OCI-M2 (cell line): Measurements from ENCODE around the gene BET1.

Experiments used
- DNase-seq: peaks from one replicate; lab custom pipeline; 2025; ENCODE audit not compliant: unreplicated experiment; lab: John Stamatoyannopoulos, UW

Gene BET1

GRCh38 chr7:94015538-94015937, 11.4 kb upstream of the BET1 start:
- DNase-seq = no peak

- DNase-seq = no peak
Measured at GRCh38 chr7:94012746-94013145, 8.6 kb upstream of the BET1 start.

GRCh38 chr7:94011714-94012353, 7.7 kb upstream of the BET1 start:
- DNase-seq = no peak

- no peak for DNase-seq
Measured at GRCh38 chr7:94008537-94008936, 4.4 kb upstream of the BET1 start.

- no peak for DNase-seq
Measured at GRCh38 chr7:94005753-94006152, 1.6 kb upstream of the BET1 start.

GRCh38 chr7:94003446-94004023, 620 bp downstream of the BET1 start:
- no peak for DNase-seq

DNA sequence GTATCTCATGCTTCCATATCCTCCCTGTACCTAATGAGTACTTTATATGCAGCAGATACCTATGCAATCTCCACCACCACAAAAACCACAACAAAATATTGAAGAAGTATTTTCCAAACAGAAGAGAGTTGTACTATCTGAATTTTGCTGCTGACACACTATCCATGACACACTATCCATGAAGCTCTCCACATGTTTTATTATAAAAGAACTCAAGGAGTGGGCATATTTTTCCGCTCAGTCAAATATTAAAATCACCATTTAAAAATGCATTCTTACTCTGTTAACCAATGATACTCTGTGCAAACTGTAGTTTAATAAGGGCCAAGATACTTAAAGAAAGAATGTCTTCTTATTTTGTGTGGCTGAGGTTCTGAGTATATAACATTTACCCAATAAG, 2.8 kb downstream of the BET1 start:
- DNase-seq = no peak

DNA sequence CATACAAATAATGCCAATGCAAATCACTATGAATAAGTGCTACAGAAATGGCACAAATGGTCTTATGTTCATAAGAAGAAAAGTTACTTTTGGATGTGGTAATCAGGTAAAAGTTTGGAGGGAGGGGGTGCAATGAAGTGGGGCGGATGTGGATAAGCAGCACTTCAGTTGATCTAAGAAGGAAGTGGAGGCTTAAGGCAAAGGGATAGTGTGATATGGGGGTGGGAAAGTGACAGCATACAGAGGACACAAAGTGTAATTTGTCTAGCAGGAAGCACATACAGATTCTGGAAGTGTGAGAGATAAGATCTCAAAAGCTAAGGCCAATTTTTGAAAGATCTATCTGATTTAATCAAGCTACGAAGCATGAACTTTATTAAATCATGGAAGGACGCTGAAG, 6.3 kb downstream of the BET1 start:
- DNase-seq = no peak

DNA sequence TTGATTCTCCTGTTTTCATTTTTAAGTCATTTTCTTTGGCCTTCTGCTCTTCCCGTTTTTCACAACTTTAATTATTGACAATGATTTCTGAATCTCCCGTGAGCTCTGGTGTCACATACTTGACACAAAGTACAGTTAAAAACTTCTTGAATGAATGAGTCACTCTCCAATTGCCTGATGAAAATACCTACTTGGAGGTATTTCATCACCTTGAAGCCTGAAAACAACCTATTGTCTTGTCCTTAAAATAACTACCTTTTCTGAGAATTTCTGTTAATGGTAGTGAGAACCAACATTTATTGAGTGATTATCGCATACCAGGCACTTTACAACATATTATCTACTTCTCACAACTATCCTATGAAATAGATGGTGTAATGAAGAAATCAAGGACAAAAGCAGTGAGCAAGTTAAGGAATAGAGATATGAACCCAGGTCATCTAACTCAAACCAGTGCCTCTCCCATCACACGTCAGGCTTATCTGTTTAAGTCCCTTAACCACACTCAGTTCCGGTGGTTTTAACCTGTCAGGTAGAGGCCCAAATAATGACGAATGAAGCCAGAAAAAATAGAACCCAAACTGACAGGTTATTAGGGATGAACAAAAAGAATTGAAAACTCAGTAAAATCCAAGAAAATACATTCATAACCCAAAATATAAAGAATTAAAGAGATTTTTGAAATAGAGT, 11.6 kb downstream of the BET1 start:
- DNase-seq = no peak

DNA sequence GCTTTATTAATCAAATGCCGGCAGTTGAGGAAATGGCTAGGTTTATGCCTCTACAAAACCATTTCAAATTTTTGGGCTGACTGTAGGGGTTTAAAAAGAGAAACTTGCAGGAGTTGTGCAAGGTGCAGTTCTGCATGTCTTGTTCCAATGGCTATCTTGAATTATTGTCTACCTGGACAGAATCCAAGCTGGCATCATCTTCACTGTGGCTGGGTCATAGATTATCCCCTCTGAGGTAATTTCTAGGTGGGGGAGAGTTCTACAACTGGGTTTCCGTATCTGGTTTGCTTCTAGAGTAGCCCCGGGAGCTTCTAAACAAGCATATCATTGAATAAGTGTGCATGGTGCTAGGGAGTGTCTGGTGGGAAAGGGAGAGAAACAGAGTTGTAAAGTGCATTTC, 16.9 kb downstream of the BET1 start:
- DNase-seq = no peak

- no peak for DNase-seq
Measured at GRCh38 chr7:93985101-93985500, 19.1 kb downstream of the BET1 start.

- no peak for DNase-seq
Measured at GRCh38 chr7:93984024-93984423, 20.1 kb downstream of the BET1 start.

DNA sequence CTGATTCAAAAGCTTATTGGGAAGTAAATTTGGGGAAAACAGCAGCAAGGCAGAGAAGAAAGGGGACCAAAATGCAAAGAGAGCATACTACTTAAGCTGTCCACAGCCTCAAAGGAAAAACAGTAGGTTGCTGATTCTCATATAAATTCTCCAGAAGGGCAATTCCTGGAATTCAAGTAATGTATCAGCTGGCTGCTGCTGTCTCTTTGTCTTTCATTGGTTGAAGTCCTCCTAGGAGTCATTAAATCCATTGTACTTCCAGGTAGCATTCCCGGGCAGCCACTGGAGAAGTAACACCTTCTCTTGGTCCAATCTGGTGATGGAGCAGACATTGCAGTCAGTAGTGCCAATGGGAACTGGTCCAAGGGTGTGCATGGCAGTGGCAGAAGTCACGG, 22.7 kb downstream of the BET1 start:
- DNase-seq = no peak

DNA sequence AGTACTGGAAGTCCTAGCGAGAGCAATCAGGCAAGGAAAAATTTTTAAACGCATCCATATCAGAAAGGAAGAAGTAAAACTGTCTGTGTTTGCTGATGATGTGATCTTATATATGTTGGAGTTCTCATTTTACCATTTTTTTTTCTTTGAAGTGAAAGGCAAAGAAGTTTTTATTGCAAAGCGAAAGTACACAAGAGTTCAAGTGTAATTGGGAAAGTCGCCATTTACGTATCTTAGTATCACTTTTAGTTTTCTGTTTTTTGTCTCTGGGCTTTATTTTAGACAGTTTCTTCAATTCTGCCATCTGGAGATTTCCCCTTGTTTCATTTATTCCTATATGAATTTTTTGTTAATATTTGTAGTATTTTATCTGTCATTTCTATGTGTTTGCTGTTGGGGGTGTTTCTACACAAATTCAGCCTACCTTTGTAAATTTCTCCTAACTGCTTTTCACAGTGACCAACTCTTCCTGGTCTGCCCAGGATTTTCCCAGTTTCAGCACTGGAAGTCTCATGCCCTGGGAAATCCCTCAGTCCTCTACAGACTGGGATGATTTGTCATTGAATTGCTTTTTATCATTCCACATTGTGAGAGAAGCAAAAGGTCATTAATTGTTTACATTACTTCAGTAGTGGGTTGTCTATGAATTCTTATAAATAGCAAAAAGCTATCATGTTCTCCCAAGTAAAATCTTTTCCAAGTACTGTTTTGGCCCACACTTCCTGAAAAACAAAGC, 23.2 kb downstream of the BET1 start:
- no peak for DNase-seq

DNA sequence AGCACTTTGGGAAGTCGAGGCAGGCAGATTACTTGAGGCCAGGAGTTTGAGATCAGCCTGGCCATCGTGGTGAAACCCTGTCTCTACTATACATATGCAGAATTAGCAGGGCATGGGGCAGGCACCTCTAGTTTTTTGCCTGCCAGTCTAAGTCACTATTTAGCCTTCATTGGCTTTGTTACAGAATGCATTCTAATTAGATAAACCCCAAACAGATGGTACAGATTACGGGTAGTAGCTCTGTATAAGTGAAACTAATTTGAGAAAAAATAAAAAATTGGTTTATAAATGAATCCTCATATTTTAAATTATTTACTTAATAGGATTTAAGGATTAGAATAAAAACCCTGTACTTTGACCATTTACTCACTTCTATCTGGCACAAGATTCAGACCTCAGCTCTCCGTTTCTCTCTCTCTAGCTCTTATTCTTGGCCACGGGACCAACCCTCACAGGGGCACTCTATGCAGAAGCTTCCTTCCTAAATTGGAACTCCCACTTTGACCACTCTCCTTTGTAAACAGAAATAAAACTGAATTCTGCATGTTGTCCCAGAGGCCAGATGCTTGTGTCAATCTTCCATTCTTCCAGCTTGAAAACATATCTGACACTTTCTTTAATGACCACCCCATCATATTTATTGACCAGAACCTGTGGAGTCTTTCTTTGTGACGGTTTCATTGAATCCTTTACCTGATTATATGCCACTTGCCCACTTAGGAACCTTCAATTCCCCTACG, 26.8 kb downstream of the BET1 start:
- no peak for DNase-seq

GRCh38 chr7:93973134-93973533, 31.0 kb downstream of the BET1 start:
- DNase-seq = no peak

DNA sequence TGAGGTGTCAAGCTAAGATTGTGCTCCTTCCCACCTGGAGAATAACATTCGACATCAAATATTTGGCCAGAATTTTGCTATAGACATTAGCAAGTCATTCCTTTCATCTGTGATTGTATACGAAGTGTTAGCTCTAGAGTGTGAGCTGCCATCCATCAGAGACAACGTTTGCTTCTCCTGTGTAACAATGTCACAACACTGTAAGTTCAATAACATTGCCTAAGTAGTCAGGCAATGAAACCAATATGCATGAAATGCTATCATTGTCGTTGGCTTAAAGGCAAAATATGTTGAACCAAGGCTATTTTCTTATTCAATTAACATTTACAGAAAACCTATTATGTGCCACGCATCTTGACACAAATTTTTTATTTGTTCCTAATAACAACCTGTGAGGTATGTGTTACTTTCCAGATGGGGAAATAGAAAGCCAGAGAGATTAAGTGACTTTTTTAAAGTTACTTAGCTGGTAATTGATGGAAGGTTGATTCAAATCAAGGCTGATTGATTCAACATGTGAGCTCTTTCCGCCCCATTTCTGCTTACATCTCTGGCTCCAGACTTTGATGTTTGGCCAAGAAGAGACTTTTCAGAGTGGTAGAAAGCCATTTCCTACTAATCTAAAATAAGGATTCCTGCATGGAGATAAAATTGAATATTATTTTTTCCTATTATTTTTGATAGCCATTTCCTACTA, 32.0 kb downstream of the BET1 start:
- no peak for DNase-seq

DNA sequence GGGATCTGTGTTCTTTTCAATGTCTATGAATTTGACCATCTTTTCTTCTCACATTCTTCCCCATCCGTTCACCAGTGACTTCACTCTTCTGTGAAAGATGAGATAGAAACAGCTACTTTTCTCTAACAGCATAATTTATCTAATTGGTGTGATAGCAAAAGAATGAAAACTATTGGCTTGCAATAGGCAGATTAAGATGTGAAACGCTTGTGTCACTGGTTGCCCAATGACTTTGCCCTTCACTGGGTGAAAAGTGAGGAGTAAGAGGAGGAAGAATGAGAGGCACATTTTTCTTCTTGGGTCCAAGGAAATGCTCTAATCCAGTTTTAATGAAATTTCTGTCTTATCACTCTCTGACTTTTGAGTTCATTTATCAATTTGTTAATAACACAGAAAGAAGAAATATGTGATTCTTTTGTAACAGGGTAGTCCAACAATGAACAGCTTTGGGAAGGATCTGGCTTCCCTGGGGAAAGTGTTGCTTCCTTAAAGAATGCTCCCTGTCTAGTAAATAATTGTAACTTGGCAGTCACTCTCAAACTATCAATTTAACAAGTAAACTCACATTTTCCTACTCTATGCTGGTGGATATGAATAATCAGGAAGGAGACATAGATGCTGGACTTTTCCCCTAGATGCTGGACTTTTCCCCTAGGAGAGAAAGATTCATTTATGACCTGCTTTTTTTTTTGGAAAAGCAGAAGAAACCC, 35.1 kb downstream of the BET1 start:
- DNase-seq = no peak

- no peak for DNase-seq
Measured at GRCh38 chr7:93964813-93965212, 39.3 kb downstream of the BET1 start.

GRCh38 chr7:93964262-93964661, 39.9 kb downstream of the BET1 start:
- DNase-seq = no peak
